Measurements from ENCODE around the gene ZNF273. TPM values are rescaled to one million over a fixed set of nuclear protein-coding genes. Genes with fewer than 3 reads are reported as not detected.
"Not testable (repeated sequence)": the region's sequence is repeated elsewhere in the genome, so short reads cannot be mapped to it uniquely, and the experiment has no call there.

The ZNF273 gene
- 1.7 TPM for total RNA-seq

- DNase-seq (ENCODE audit: low spot score in 2 of 2), result peak; percentile 83 to 96
- peaks cover 0 to 5% of the 10 kb centered on the region in 2 donors for H3K4me1 ChIP-seq
- TF ChIP-seq CTCF (IDR thresholded peaks at IDR 0.05), result no peak
- H3K27me3 ChIP-seq, result no peaks in the 10 kb centered on the region
- intact Hi-C loops (cut with DNase I), result loop anchor here (2.0 to 10.0 kb wide), 5 partner anchors 14 to 586 kb away; partner anchors contain the start of genes ZNF107, ZNF138 and ZNF680
- no peaks in the 10 kb centered on the region for H3K9me3 ChIP-seq
- H3K36me3 ChIP-seq, result no peaks in the 10 kb centered on the region
- H3K27ac ChIP-seq, result peak within 1 kb of the TSS; percentile 73 to 85
- peak within 1 kb of the TSS; percentile 82 to 88 for H3K4me3 ChIP-seq
Observed at GRCh38 chr7:64902806-64903721, at the start of gene ZNF273. Gene ZNF273, plus strand, starts transcription at chr7:64903273. Its CDS starts 45 bp downstream, at chr7:64903318.

- no peak for TF ChIP-seq CTCF (IDR thresholded peaks at IDR 0.05)
- DNase-seq (ENCODE audit: low spot score in 2 of 2), result no peak
- intact Hi-C loops (cut with DNase I), result no loop called here
- Histone ChIP-seq H3K27ac (no peak overlapping the region), H3K27me3 (no peaks in the 10 kb centered on the region), H3K4me3 (no peak overlapping the region), H3K4me1 (no peaks in the 10 kb centered on the region), H3K36me3 (no peaks in the 10 kb centered on the region), H3K9me3 (no peaks in the 10 kb centered on the region)
Observed at GRCh38 chr7:64853679-64854078, 49.4 kb upstream of the ZNF273 start.

GRCh38 chr7:64854969-64855368 is 48.1 kb upstream of the ZNF273 start:
- Histone ChIP-seq H3K9me3 (no peaks in the 10 kb centered on the region), H3K27me3 (no peaks in the 10 kb centered on the region), H3K4me1 (no peaks in the 10 kb centered on the region), H3K36me3 (no peaks in the 10 kb centered on the region), H3K4me3 (no peak overlapping the region), H3K27ac (no peak overlapping the region)
- intact Hi-C loops (cut with DNase I), result no loop called here
- no peak for TF ChIP-seq CTCF (IDR thresholded peaks at IDR 0.05)
- no peak for DNase-seq (ENCODE audit: low spot score in 2 of 2)

- intact Hi-C loops (cut with DNase I), result no loop called here
- H3K27ac ChIP-seq, result no peak overlapping the region
- no peak for DNase-seq (ENCODE audit: low spot score in 2 of 2)
- H3K36me3 ChIP-seq, result no peaks in the 10 kb centered on the region
- no peaks in the 10 kb centered on the region for H3K9me3 ChIP-seq
- TF ChIP-seq CTCF (IDR thresholded peaks at IDR 0.05), result no peak
- no peaks in the 10 kb centered on the region for H3K4me1 ChIP-seq
- H3K27me3 ChIP-seq, result no peaks in the 10 kb centered on the region
- H3K4me3 ChIP-seq, result no peak overlapping the region
Observed at GRCh38 chr7:64863021-64863420, 40.1 kb upstream of the ZNF273 start.

DNA sequence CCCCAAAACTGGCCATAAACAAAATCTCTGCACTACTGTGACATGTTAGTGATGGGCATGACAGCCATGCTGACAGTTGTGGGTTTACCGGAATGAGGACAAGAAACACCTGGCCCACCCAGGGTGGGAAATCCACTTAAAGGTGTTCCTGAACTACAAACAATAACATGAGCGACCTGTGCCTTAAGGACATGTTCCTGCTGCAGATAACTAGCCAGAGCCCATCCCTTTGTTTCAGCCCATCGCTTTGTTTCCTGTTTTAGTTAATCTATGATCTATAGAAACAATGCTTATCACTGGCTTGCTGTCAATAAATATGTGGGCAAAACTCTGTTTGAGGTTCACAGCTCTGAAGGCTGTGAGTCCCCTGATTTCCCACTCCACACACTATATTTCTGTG is 39.5 kb upstream of the ZNF273 start:
- H3K36me3 ChIP-seq; DNase-seq (ENCODE audit: low spot score in 2 of 2); H3K27ac ChIP-seq; intact Hi-C loops (cut with DNase I); H3K4me1 ChIP-seq; H3K27me3 ChIP-seq; H3K9me3 ChIP-seq; H3K4me3 ChIP-seq: not testable (repeated sequence)

GRCh38 chr7:64863969-64864368 is 39.1 kb upstream of the ZNF273 start:
- intact Hi-C loops (cut with DNase I), result no loop called here
- no peak overlapping the region for H3K4me3 ChIP-seq
- H3K27me3 ChIP-seq, result no peaks in the 10 kb centered on the region
- no peaks in the 10 kb centered on the region for H3K36me3 ChIP-seq
- no peaks in the 10 kb centered on the region for H3K9me3 ChIP-seq
- DNase-seq (ENCODE audit: low spot score in 2 of 2), result no peak
- H3K4me1 ChIP-seq, result no peaks in the 10 kb centered on the region
- no peak for TF ChIP-seq CTCF (IDR thresholded peaks at IDR 0.05)
- H3K27ac ChIP-seq, result no peak overlapping the region

Data from ascending aorta (tissue), 2 donors.